A549 (cell line): ENCODE measurements around the gene GPR183. TPM values are rescaled to one million over a fixed set of nuclear protein-coding genes. Genes with fewer than 3 reads are reported as not detected.

Source experiments
- ATAC-seq, 2 experiments: fragments of 200-7000 bp in 1 of 2; fragments of >200 bp in 1 of 2; cut with Nextera tagmentation in 1 of 2; cut with Tn5 transposase in 1 of 2; 3 replicates each; pipeline versions ENCODE4 v1.8.0 to v1.9.1; 2018 to 2020; ENCODE audit warnings: mild to moderate bottlenecking in 1 of 2, moderate library complexity in 1 of 2
- CTCF ChIA-PET: fragments of 300-600 bp; sonication (Branson Sonifier 250); formaldehyde crosslinking; extraction: SDS; loops from one replicate; lab custom pipeline; 2021; ENCODE audit warnings: antibody characterized with exemption, inconsistent platforms; lab: Yijun Ruan, JAX
- POLR2A ChIA-PET: fragments of 350-600 bp; formaldehyde crosslinking; extraction: SDS; loops from one replicate; lab custom pipeline; 2021; ENCODE audit warnings: antibody characterized with exemption, inconsistent platforms; lab: Yijun Ruan, JAX
- DNase-seq, 2 experiments: peaks; one replicate each; pipeline versions ENCODE4 v3.0.0 to v3.0.0-alpha.2; 2011 to 2016; ENCODE audit warnings: low read depth in 1 of 2, low spot score in 1 of 2
- FAIRE-seq: peaks from 2 replicates; lab custom pipeline; 2011; peaks lifted over from hg19 to GRCh38; lab: Jason Lieb, UNC
- H3K27ac ChIP-seq, 2 experiments: fragments of >200 bp; sonication (Bioruptor Twin); formaldehyde crosslinking; 3 replicates each; pipeline ENCODE4 v1.5.1; 2016 to 2017
- H3K4me1 ChIP-seq: fragments of >200 bp; sonication (Bioruptor Twin); formaldehyde crosslinking; 3 replicates; pipeline ENCODE4 v1.6.1; 2016
- H3K4me2 ChIP-seq: fragments of >200 bp; sonication (Bioruptor Twin); formaldehyde crosslinking; 3 replicates; pipeline ENCODE4 v1.6.1; 2016
- H3K4me3 ChIP-seq: fragments of >200 bp; sonication (Bioruptor Twin); formaldehyde crosslinking; 3 replicates; pipeline ENCODE4 v1.5.1; 2016
- H3K9me3 ChIP-seq: fragments of >200 bp; sonication (Bioruptor Twin); formaldehyde crosslinking; 3 replicates; pipeline ENCODE4 v1.6.1; 2016
- CBX2 ChIP-seq: fragments of 200-600 bp; sonication (generic); IDR thresholded peaks from 2 replicates; pipeline ENCODE4 v1.6.1; 2016; ENCODE audit warnings: low read depth, mild to moderate bottlenecking, borderline replicate concordance
- CBX8 ChIP-seq: fragments of 200-600 bp; sonication (generic); IDR thresholded peaks from 2 replicates; pipeline ENCODE4 v1.6.1; 2016
- CEBPB ChIP-seq, 2 experiments: fragments of >200 bp in 1 of 2; sonication (Bioruptor Twin) in 1 of 2; formaldehyde crosslinking in 1 of 2; IDR thresholded peaks; 2 replicates each; pipeline ENCODE4 v1.6.1; 2012 to 2016
- CHD4 ChIP-seq: fragments of 200-600 bp; sonication (generic); IDR thresholded peaks from 2 replicates; pipeline ENCODE4 v1.6.1; 2016; ENCODE audit warnings: antibody characterized with exemption, mild to moderate bottlenecking, borderline replicate concordance
- EHF ChIP-seq: fragments of 250-450 bp; sonication (Bioruptor Pico); IDR thresholded peaks from 2 replicates; pipeline ENCODE4 v1.5.0; 2020; ENCODE audit warnings: mild to moderate bottlenecking
- ESRRA ChIP-seq: fragments of 150-350 bp; IDR thresholded peaks from 2 replicates; pipeline ENCODE4 v1.6.1; 2014; ENCODE audit warnings: mild to moderate bottlenecking, low read length, borderline replicate concordance
- FOSL2 ChIP-seq, 2 experiments: fragments of 450-650 bp in 1 of 2; fragments of >200 bp in 1 of 2; sonication (Bioruptor Twin) in 1 of 2; formaldehyde crosslinking; IDR thresholded peaks; 2 replicates each; pipeline versions ENCODE4 v1.5.0 to v1.6.1; 2016 to 2020; ENCODE audit warnings: mild to moderate bottlenecking in 1 of 2, moderate library complexity in 1 of 2
- FOXS1 ChIP-seq: fragments of 250-450 bp; sonication (Bioruptor Pico); IDR thresholded peaks from 2 replicates; pipeline ENCODE4 v1.5.0; 2020; ENCODE audit warnings: mild to moderate bottlenecking, moderate library complexity
- HEYL ChIP-seq: fragments of 250-450 bp; sonication (Bioruptor Pico); IDR thresholded peaks from 2 replicates; pipeline ENCODE4 v1.8.0; 2021; ENCODE audit warnings: mild to moderate bottlenecking, moderate library complexity
- MAZ ChIP-seq: fragments of 150-350 bp; IDR thresholded peaks from 2 replicates; pipeline ENCODE4 v1.6.1; 2014; ENCODE audit warnings: antibody characterized with exemption, low read depth, low read length, borderline replicate concordance
- NFE2L2 ChIP-seq: fragments of 150-350 bp; conservative IDR thresholded peaks from 2 replicates; pipeline ENCODE4 v1.6.1; 2014; ENCODE audit warnings: low read length
- NPAS2 ChIP-seq: fragments of 250-450 bp; sonication (Bioruptor Pico); IDR thresholded peaks from 2 replicates; pipeline ENCODE4 v1.8.0; 2022; ENCODE audit warnings: mild to moderate bottlenecking, moderate library complexity, borderline replicate concordance
- PHF8 ChIP-seq: fragments of 200-600 bp; sonication (generic); IDR thresholded peaks from 2 replicates; pipeline ENCODE4 v1.6.1; 2016; ENCODE audit warnings: low read depth, mild to moderate bottlenecking, antibody characterized with exemption, moderate library complexity, borderline replicate concordance
- RAD21 ChIP-seq, 2 experiments: fragments of >200 bp in 1 of 2; sonication (Bioruptor Twin) in 1 of 2; formaldehyde crosslinking in 1 of 2; IDR thresholded peaks in 1 of 2; conservative IDR thresholded peaks in 1 of 2; 2 replicates in 1 of 2; 3 replicates in 1 of 2; pipeline ENCODE4 v1.6.1; 2012 to 2018; ENCODE audit warnings: inconsistent platforms in 1 of 2
- SMC3 ChIP-seq: fragments of >200 bp; sonication (Bioruptor Twin); formaldehyde crosslinking; IDR thresholded peaks from 3 replicates; pipeline ENCODE4 v1.6.1; 2018; ENCODE audit warnings: inconsistent platforms
- TFCP2L1 ChIP-seq: fragments of 250-450 bp; sonication (Bioruptor Pico); IDR thresholded peaks from 2 replicates; pipeline ENCODE4 v1.5.0; 2021; ENCODE audit warnings: mild to moderate bottlenecking
- TP53 ChIP-seq: fragments of 250-450 bp; sonication (Bioruptor Pico); IDR thresholded peaks from 2 replicates; pipeline ENCODE4 v1.5.0; 2021; ENCODE audit warnings: mild to moderate bottlenecking, moderate library complexity
- ZFP36 ChIP-seq: fragments of 450-650 bp; IDR thresholded peaks from 2 replicates; pipeline ENCODE4 v1.6.1; 2014; ENCODE audit warnings: borderline replicate concordance; ENCODE audit not compliant: partially characterized antibody
- ZNF302 ChIP-seq: fragments of 250-450 bp; sonication (Bioruptor Pico); IDR thresholded peaks from 2 replicates; pipeline ENCODE4 v1.9.0; 2021; ENCODE audit warnings: inconsistent platforms, mild to moderate bottlenecking, moderate library complexity
- ZSCAN20 ChIP-seq: fragments of 250-450 bp; sonication (Bioruptor Pico); IDR thresholded peaks from 2 replicates; pipeline ENCODE4 v1.8.0; 2022; ENCODE audit warnings: mild to moderate bottlenecking, moderate library complexity
- WGBS: methylation state at CpG from one replicate; pipeline ENCODE4 v1.1.6; 2017; ENCODE audit errors: missing lambda C conversion rate; 5-methylcytosine and 5-hydroxymethylcytosine counted together
- polyA plus RNA-seq, 4 experiments: library from polyadenylated mRNA; depleted of rRNA in 3 of 4; stranded (reverse); fragments of >200 nt; fragmentation: RNase III in 1 of 4; extraction: RNeasy Plus Mini Kit Qiagen cat#74134 plus additional on column Dnase treatment in 1 of 4; gene quantifications; 2 replicates in 3 of 4; 3 replicates in 1 of 4; pipeline ENCODE4 v1.2.3, GENCODE V29; 2011 to 2017
- TF ChIP-seq, protein P1 (sequence below): IDR thresholded peaks from 2 replicates; pipeline ENCODE4 v1.6.1; 2012; ENCODE audit warnings: low read depth, borderline replicate concordance
- TF ChIP-seq, protein P2 (sequence below): fragments of 250-450 bp; sonication (Bioruptor Pico); IDR thresholded peaks from 2 replicates; pipeline ENCODE4 v1.5.0; 2020; ENCODE audit warnings: low read depth, mild to moderate bottlenecking, moderate library complexity
- TF ChIP-seq, protein P3 (sequence below): fragments of 250-450 bp; sonication (Bioruptor Pico); IDR thresholded peaks from 2 replicates; pipeline ENCODE4 v1.5.0; 2021; ENCODE audit warnings: mild to moderate bottlenecking, moderate library complexity, borderline replicate concordance
- TF ChIP-seq, protein P4 (sequence below): fragments of >200 bp; sonication (Bioruptor Twin); formaldehyde crosslinking; IDR thresholded peaks from 3 replicates; pipeline ENCODE4 v1.6.1; 2016

GPR183 gene
- polyA plus RNA-seq, 2 of the 4 experiments (the other 2 are of a cell fraction), result not detected

DNA sequence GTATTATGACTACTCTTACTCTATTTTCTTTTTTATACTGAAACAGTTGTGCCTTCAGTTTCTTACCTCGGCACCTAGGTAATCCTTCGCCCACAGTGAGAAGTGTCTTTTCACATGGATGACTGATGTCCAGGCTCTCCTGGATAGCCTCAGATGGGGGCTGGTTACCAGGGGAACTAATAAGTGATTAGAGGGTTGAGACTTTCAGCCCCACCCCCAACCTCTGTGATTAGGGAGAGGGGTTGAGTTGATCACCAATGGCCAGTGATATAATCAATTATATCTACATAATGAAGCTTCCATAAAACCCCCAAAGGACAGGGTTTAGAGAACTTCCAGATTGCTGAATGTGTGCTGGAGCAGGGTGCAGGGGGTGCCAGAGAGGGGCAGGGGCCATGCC lies 43.0 kb upstream of the GPR183 start:
- DNase-seq (no peak), ATAC-seq (no peak), FAIRE-seq (no peak)
- TF ChIP-seq CEBPB (IDR thresholded peaks at IDR 0.05), result no peak
- TF ChIP-seq, protein P1, sequence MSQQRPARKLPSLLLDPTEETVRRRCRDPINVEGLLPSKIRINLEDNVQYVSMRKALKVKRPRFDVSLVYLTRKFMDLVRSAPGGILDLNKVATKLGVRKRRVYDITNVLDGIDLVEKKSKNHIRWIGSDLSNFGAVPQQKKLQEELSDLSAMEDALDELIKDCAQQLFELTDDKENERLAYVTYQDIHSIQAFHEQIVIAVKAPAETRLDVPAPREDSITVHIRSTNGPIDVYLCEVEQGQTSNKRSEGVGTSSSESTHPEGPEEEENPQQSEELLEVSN, result no peak
- TF ChIP-seq CBX8, result no peak
- no peak for TF ChIP-seq SMC3
- TF ChIP-seq ZFP36, result no peak
- TF ChIP-seq NPAS2 (CRISPR knock-in tag), result no peak
- TF ChIP-seq PHF8, result no peak
- no peak overlapping the region for H3K4me3 ChIP-seq
- no peaks in the 10 kb centered on the region for H3K9me3 ChIP-seq
- no peak overlapping the region for H3K4me2 ChIP-seq
- no peak overlapping the region for H3K27ac ChIP-seq
- WGBS, result 97% methylated on average over 2 of the region's 2 CpGs
- CTCF ChIA-PET, result no interaction called here
- H3K4me1 ChIP-seq, result no peaks in the 10 kb centered on the region
- POLR2A ChIA-PET, result no interaction called here

DNA sequence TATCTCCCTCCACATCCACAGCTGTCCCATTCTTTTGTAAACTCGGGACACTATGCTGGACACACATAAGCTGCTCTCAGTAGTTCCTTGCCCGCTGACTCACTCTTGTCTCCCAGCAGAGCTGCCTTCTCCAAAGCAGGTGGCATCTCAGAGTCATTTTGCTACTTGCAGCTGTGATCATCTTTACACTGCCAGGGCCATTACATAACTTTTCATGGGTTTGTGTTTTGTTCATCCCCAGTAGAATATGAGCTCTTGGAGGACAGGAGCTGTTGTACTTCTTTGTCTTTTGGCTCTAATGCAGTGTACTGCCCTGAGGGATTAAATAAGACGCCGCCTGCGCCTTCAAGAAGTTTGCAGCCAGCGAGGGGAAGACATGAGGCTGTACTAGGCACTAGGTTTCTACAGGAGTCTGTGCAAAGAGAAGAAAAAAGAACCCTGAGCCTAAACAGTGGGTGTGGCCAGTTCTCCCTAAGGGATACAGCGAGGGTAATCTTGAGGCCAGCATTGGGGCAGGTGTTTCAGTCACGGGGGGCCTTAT lies 40.8 kb upstream of the GPR183 start:
- no peak for ATAC-seq
- FAIRE-seq, result no peak
- H3K4me3 ChIP-seq, result no peak overlapping the region
- no peaks in the 10 kb centered on the region for H3K9me3 ChIP-seq
- DNase-seq, result no peak
- TF ChIP-seq, protein P2, sequence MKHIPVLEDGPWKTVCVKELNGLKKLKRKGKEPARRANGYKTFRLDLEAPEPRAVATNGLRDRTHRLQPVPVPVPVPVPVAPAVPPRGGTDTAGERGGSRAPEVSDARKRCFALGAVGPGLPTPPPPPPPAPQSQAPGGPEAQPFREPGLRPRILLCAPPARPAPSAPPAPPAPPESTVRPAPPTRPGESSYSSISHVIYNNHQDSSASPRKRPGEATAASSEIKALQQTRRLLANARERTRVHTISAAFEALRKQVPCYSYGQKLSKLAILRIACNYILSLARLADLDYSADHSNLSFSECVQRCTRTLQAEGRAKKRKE (CRISPR knock-in tag), result no peak
- TF ChIP-seq FOXS1 (no peak), ZSCAN20 (CRISPR knock-in tag) (no peak), TFCP2L1 (CRISPR knock-in tag) (no peak), CEBPB (IDR thresholded peaks at IDR 0.05) (no peak), SMC3 (no peak), NFE2L2 (no peak), CBX2 (no peak), EHF (CRISPR knock-in tag) (no peak)
- TF ChIP-seq, protein P1, result no peak
- TF ChIP-seq, protein P3, sequence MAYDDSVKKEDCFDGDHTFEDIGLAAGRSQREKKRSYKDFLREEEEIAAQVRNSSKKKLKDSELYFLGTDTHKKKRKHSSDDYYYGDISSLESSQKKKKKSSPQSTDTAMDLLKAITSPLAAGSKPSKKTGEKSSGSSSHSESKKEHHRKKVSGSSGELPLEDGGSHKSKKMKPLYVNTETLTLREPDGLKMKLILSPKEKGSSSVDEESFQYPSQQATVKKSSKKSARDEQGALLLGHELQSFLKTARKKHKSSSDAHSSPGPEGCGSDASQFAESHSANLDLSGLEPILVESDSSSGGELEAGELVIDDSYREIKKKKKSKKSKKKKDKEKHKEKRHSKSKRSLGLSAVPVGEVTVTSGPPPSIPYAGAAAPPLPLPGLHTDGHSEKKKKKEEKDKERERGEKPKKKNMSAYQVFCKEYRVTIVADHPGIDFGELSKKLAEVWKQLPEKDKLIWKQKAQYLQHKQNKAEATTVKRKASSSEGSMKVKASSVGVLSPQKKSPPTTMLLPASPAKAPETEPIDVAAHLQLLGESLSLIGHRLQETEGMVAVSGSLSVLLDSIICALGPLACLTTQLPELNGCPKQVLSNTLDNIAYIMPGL (CRISPR knock-in tag), result no peak
- POLR2A ChIA-PET, result no interaction called here
- WGBS, result 81% methylated on average over 8 of the region's 8 CpGs
- H3K4me2 ChIP-seq, result no peak overlapping the region
- H3K27ac ChIP-seq, result no peak overlapping the region
- no peaks in the 10 kb centered on the region for H3K4me1 ChIP-seq
- CTCF ChIA-PET, result no interaction called here

DNA sequence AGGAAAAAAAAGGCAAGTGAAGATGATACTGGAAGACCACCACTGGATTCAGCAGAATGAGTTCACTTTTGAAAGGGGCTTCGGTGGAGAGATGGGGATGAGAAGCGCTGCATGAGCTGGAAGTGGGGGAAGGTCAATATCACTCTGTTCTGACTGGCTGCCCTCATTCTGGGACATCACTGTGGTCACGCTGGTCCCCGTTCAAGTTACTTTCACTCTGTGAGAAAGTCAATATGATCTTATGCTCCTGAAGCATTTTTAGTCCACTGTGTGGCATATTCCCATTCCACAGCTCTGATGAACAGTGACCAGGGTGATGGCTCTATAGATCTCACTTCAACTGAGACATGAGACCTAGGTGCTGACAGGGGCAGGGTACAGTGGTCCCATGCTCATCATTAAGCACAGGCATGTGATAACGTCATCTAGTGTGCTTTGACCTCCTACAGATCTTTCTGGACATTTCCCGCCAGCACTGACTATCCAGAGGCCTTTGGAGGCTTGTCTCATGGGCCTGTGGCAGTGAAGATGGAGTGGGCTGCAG lies 40.2 kb upstream of the GPR183 start:
- DNase-seq (no peak), ATAC-seq (no peak), FAIRE-seq (no peak)
- Histone ChIP-seq H3K4me3 (no peak overlapping the region), H3K4me1 (no peaks in the 10 kb centered on the region), H3K27ac (no peak overlapping the region), H3K9me3 (no peaks in the 10 kb centered on the region), H3K4me2 (no peak overlapping the region)
- ChIA-PET POLR2A (no interaction called here), CTCF (no interaction called here)
- 97% methylated on average over 6 of the region's 6 CpGs for WGBS
- TF ChIP-seq, protein P3 (CRISPR knock-in tag), result no peak
- TF ChIP-seq TP53 (CRISPR knock-in tag), result no peak
- TF ChIP-seq ESRRA, result no peak
- no peak for TF ChIP-seq EHF (CRISPR knock-in tag)
- TF ChIP-seq FOSL2 (IDR thresholded peaks at IDR 0.05), result no peak
- TF ChIP-seq FOSL2 (CRISPR knock-in tag; IDR thresholded peaks at IDR 0.05), result no peak
- TF ChIP-seq CHD4, result no peak
- TF ChIP-seq ZNF302 (CRISPR knock-in tag), result no peak
- TF ChIP-seq RAD21 (conservative IDR thresholded peaks at IDR 0.05 in 1 of 2, IDR thresholded peaks at IDR 0.05 in 1 of 2), result no peak
- TF ChIP-seq HEYL (CRISPR knock-in tag), result no peak
- TF ChIP-seq, protein P4, sequence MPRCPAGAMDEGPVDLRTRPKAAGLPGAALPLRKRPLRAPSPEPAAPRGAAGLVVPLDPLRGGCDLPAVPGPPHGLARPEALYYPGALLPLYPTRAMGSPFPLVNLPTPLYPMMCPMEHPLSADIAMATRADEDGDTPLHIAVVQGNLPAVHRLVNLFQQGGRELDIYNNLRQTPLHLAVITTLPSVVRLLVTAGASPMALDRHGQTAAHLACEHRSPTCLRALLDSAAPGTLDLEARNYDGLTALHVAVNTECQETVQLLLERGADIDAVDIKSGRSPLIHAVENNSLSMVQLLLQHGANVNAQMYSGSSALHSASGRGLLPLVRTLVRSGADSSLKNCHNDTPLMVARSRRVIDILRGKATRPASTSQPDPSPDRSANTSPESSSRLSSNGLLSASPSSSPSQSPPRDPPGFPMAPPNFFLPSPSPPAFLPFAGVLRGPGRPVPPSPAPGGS, result no peak
- no peak for TF ChIP-seq CBX8
- no peak for TF ChIP-seq MAZ
- TF ChIP-seq, protein P1, result no peak
